K562 (cell line): ENCODE results near the gene FSTL4. TPM values are rescaled to one million over a fixed set of nuclear protein-coding genes. Genes with fewer than 3 reads are reported as not detected.

Experiments used
- CBFA2T3 ChIP-seq: fragments of 450-650 bp; IDR thresholded peaks from 2 replicates; pipeline ENCODE4 v1.6.1; 2017
- CEBPB ChIP-seq: fragments of 450-650 bp; IDR thresholded peaks from 2 replicates; pipeline ENCODE4 v1.6.1; 2016; ENCODE audit warnings: missing genetic modification characterization, missing compliant biosample characterization
- ID3 ChIP-seq, 2 experiments: fragments of 250-450 bp in 1 of 2; fragments of 450-650 bp in 1 of 2; sonication (Bioruptor Pico) in 1 of 2; IDR thresholded peaks; 2 replicates each; pipeline versions ENCODE4 v1.6.1 to v1.8.0; 2016 to 2021; ENCODE audit warnings: mild to moderate bottlenecking in 2 of 2, moderate library complexity in 2 of 2, missing compliant biosample characterization in 1 of 2, missing genetic modification characterization in 1 of 2
- KLF10 ChIP-seq: fragments of 250-450 bp; sonication (Bioruptor Pico); IDR thresholded peaks from 2 replicates; pipeline ENCODE4 v1.6.1; 2021; ENCODE audit warnings: matching md5 sums
- MYNN ChIP-seq, 2 experiments: sonication (generic); formaldehyde crosslinking in 1 of 2; IDR thresholded peaks; 2 replicates each; pipeline versions ENCODE4 v1.5.0 to v1.6.1; 2016 to 2020; ENCODE audit warnings: antibody characterized with exemption in 1 of 2, missing genetic modification reagents in 1 of 2
- NR4A1 ChIP-seq, 2 experiments: fragments of 250-450 bp in 1 of 2; fragments of 450-650 bp in 1 of 2; sonication (Bioruptor Pico) in 1 of 2; IDR thresholded peaks; 2 replicates each; pipeline versions ENCODE4 v1.4.0 to v1.6.1; 2016 to 2020; ENCODE audit warnings: mild to moderate bottlenecking in 2 of 2, missing compliant biosample characterization in 1 of 2, missing genetic modification characterization in 1 of 2, moderate library complexity in 1 of 2
- SRSF9 ChIP-seq: fragments of 200-400 bp; formaldehyde crosslinking; IDR thresholded peaks from 2 replicates; pipeline ENCODE4 v1.6.1; 2017; ENCODE audit warnings: low read depth, low read length, borderline replicate concordance
- ZNF76 ChIP-seq: fragments of 250-450 bp; sonication (Bioruptor Pico); IDR thresholded peaks from 2 replicates; pipeline ENCODE4 v1.4.0; 2020; ENCODE audit warnings: mild to moderate bottlenecking, moderate library complexity, borderline replicate concordance
- polyA plus RNA-seq, 8 experiments: library from polyadenylated mRNA; depleted of rRNA in 4 of 8; stranded (reverse) in 5 of 8; unstranded in 3 of 8; fragments of >200 nt; fragmentation: Nextera tagmentation in 2 of 8; fragmentation: Illumina TruSeq in 1 of 8; extraction: Ambion mirVana in 2 of 8; extraction: Trizol in 1 of 8; gene quantifications; 2 replicates each; pipeline versions ENCODE4 v1.2.1 to v1.2.3, GENCODE V29; 2011 to 2014; ENCODE audit warnings: inconsistent platforms in 1 of 8, missing spikeins in 1 of 8
- total RNA-seq, 7 experiments: library from RNA; depleted of rRNA in 6 of 7; stranded (reverse); fragments of >200 nt in 6 of 7; fragmentation: Illumina TruSeq in 2 of 7; extraction: Trizol in 2 of 7; gene quantifications; 2 replicates each; pipeline versions ENCODE4 v1.2.1 to v1.2.3, GENCODE V29; 2011 to 2021; ENCODE audit warnings: low replicate concordance in 1 of 7
- TF ChIP-seq, protein P1 (sequence below): fragments of 450-650 bp; formaldehyde crosslinking; IDR thresholded peaks from 2 replicates; pipeline ENCODE4 v1.4.0; 2020; ENCODE audit warnings: mild to moderate bottlenecking, mixed read lengths

The FSTL4 gene
- total and polyA plus RNA-seq, 9 of the 15 experiments (the other 6 are each of a cell fraction or from before 2014, with no cell fraction given), result 0.08 to 0.18 (median 0.10) TPM; not detected in 5

- TF ChIP-seq, protein P1, sequence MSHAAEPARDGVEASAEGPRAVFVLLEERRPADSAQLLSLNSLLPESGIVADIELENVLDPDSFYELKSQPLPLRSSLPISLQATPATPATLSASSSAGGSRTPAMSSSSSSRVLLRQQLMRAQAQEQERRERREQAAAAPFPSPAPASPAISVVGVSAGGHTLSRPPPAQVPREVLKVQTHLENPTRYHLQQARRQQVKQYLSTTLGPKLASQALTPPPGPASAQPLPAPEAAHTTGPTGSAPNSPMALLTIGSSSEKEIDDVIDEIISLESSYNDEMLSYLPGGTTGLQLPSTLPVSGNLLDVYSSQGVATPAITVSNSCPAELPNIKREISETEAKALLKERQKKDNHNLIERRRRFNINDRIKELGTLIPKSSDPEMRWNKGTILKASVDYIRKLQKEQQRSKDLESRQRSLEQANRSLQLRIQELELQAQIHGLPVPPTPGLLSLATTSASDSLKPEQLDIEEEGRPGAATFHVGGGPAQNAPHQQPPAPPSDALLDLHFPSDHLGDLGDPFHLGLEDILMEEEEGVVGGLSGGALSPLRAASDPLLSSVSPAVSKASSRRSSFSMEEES (CRISPR knock-in tag), result no peak
- TF ChIP-seq CBFA2T3 (no peak), CEBPB (no peak), KLF10 (CRISPR knock-in tag) (no peak), ZNF76 (CRISPR knock-in tag) (no peak), NR4A1 (CRISPR knock-in tag; IDR thresholded peaks at IDR 0.05) (no peak), NR4A1 (tag; IDR thresholded peaks at IDR 0.05) (no peak), MYNN (IDR thresholded peaks at IDR 0.05) (no peak), MYNN (CRISPR knock-in tag; IDR thresholded peaks at IDR 0.05) (no peak), ID3 (CRISPR knock-in tag; IDR thresholded peaks at IDR 0.05) (no peak), ID3 (tag; IDR thresholded peaks at IDR 0.05) (no peak), SRSF9 (no peak)
Observed at GRCh38 chr5:133382661-133383579, 229.4 kb downstream of the FSTL4 start (continued).
